Measurements from ENCODE around the gene RASGRF2. TPM values are rescaled to one million over a fixed set of nuclear protein-coding genes. Genes with fewer than 3 reads are reported as not detected.

RASGRF2 gene
- total RNA-seq, 1 experiment from 2014 or later = 19.4 TPM

GRCh38 chr5:80990971-80991370, 30.8 kb downstream of the RASGRF2 start:
- Histone ChIP-seq H3K4me1 (ENCODE audit: low read length) (peaks cover 91% of the 10 kb centered on the region), H3K79me2 (ENCODE audit: low read length) (0 out of 2 replicates have a peak, but pooled peaks cover 2% of the 10 kb centered on the region), H3K9ac (ENCODE audit: low read length) (peak overlapping the region; percentile 82), H3K4me2 (ENCODE audit: low read depth, low read length, poor library complexity, severe bottlenecking) (peak overlapping the region; percentile 88), H2AFZ (ENCODE audit: low read length) (no peak overlapping the region), H3K36me3 (ENCODE audit: insufficient read depth, low read length) (no peaks in the 10 kb centered on the region), H3K9me2 (replicated peaks; ENCODE audit: insufficient read depth, low read length) (no peaks in the 10 kb centered on the region), H3K9me3 (ENCODE audit: low read length) (no peaks in the 10 kb centered on the region), H3K27me3 (ENCODE audit: low read length) (no peaks in the 10 kb centered on the region), H4K20me1 (ENCODE audit: insufficient read depth, low read depth, low read length) (no peaks in the 10 kb centered on the region), H3K4me3 (ENCODE audit: low read length) (peak overlapping the region; percentile 67), H3K27ac (ENCODE audit: low read length) (peak overlapping the region; percentile 98)
- peak; percentile 93 for DNase-seq

- no peaks in the 10 kb centered on the region for H3K9me3 ChIP-seq (ENCODE audit: low read length)
- peaks cover 88% of the 10 kb centered on the region for H3K4me1 ChIP-seq (ENCODE audit: low read length)
These were observed 35.7 kb downstream of the RASGRF2 start for GRCh38 chr5:80995908-80996307.

DNA sequence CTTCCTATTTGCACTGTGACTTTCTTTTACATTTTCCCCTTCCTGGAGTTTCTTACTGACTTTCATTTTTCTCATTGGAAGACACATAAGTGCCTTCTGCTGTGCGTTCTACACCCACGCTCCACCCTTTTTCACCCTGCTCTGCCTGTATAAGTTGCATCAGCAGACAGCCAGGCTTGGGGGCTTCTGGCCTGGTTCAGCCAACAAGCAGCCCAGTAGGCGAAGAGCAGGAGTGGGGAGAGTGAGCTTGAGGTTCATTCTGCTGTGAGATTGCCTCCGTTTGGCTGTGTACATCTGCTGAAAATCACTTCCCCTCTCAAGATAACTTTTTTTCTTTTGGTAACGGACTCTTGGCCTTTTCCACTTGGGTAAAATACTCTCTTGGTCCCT, 38.4 kb downstream of the RASGRF2 start:
- peak overlapping the region; percentile 69 for H3K4me2 ChIP-seq (ENCODE audit: low read depth, low read length, poor library complexity, severe bottlenecking)
- H3K4me1 ChIP-seq (ENCODE audit: low read length) = peaks cover 73% of the 10 kb centered on the region
- H2AFZ ChIP-seq (ENCODE audit: low read length) = peak overlapping the region; percentile 79
- peak; percentile 80 for DNase-seq
- H3K36me3 ChIP-seq (ENCODE audit: insufficient read depth, low read length) = 0 out of 2 replicates have a peak, but pooled peaks cover 6% of the 10 kb centered on the region
- no peaks in the 10 kb centered on the region for H3K79me2 ChIP-seq (ENCODE audit: low read length)
- H3K4me3 ChIP-seq (ENCODE audit: low read length) = peak overlapping the region; percentile 26; the same call in 1 of the 2 replicates
- H3K9ac ChIP-seq (ENCODE audit: low read length) = peak overlapping the region; percentile 66
- H4K20me1 ChIP-seq (ENCODE audit: insufficient read depth, low read depth, low read length) = no peaks in the 10 kb centered on the region
- H3K9me3 ChIP-seq (ENCODE audit: low read length) = no peaks in the 10 kb centered on the region
- no peaks in the 10 kb centered on the region for H3K9me2 ChIP-seq (replicated peaks; ENCODE audit: insufficient read depth, low read length)
- no peaks in the 10 kb centered on the region for H3K27me3 ChIP-seq (ENCODE audit: low read length)
- peak overlapping the region; percentile 89 for H3K27ac ChIP-seq (ENCODE audit: low read length)

More at GRCh38 chr5:80995908-80996307, 35.7 kb downstream of the RASGRF2 start:
- no peaks in the 10 kb centered on the region for H3K36me3 ChIP-seq (ENCODE audit: insufficient read depth, low read length)
- no peaks in the 10 kb centered on the region for H3K9me2 ChIP-seq (replicated peaks; ENCODE audit: insufficient read depth, low read length)
- H3K4me2 ChIP-seq (ENCODE audit: low read depth, low read length, poor library complexity, severe bottlenecking) = no peak overlapping the region
- H3K4me3 ChIP-seq (ENCODE audit: low read length) = no peak overlapping the region
- H3K9ac ChIP-seq (ENCODE audit: low read length) = no peak overlapping the region
- H3K79me2 ChIP-seq (ENCODE audit: low read length) = 0 out of 2 replicates have a peak, but pooled peaks cover 2% of the 10 kb centered on the region
- peak overlapping the region; percentile 46; the same call in 1 of the 2 replicates for H3K27ac ChIP-seq (ENCODE audit: low read length)
- H4K20me1 ChIP-seq (ENCODE audit: insufficient read depth, low read depth, low read length) = no peaks in the 10 kb centered on the region
- no peaks in the 10 kb centered on the region for H3K27me3 ChIP-seq (ENCODE audit: low read length)
- DNase-seq = no peak
- no peak overlapping the region for H2AFZ ChIP-seq (ENCODE audit: low read length)

GRCh38 chr5:81003811-81004386, 43.7 kb downstream of the RASGRF2 start:
- no peaks in the 10 kb centered on the region for H3K27me3 ChIP-seq (ENCODE audit: low read length)
- H3K9me2 ChIP-seq (replicated peaks; ENCODE audit: insufficient read depth, low read length) = no peaks in the 10 kb centered on the region
- no peaks in the 10 kb centered on the region for H4K20me1 ChIP-seq (ENCODE audit: insufficient read depth, low read depth, low read length)
- 0 out of 2 replicates have a peak overlapping the region, but pooled peaks have one; percentile 23 for H3K27ac ChIP-seq (ENCODE audit: low read length)
- no peak overlapping the region for H3K4me2 ChIP-seq (ENCODE audit: low read depth, low read length, poor library complexity, severe bottlenecking)
- no peak for DNase-seq
- no peak overlapping the region for H3K9ac ChIP-seq (ENCODE audit: low read length)
- peaks cover 66% of the 10 kb centered on the region for H3K4me1 ChIP-seq (ENCODE audit: low read length)
- H3K9me3 ChIP-seq (ENCODE audit: low read length) = no peaks in the 10 kb centered on the region
- H3K79me2 ChIP-seq (ENCODE audit: low read length) = no peaks in the 10 kb centered on the region
- no peak overlapping the region for H3K4me3 ChIP-seq (ENCODE audit: low read length)
- peaks cover 15% of the 10 kb centered on the region; the same call in 1 of the 2 replicates for H3K36me3 ChIP-seq (ENCODE audit: insufficient read depth, low read length)
- no peak overlapping the region for H2AFZ ChIP-seq (ENCODE audit: low read length)

DNA sequence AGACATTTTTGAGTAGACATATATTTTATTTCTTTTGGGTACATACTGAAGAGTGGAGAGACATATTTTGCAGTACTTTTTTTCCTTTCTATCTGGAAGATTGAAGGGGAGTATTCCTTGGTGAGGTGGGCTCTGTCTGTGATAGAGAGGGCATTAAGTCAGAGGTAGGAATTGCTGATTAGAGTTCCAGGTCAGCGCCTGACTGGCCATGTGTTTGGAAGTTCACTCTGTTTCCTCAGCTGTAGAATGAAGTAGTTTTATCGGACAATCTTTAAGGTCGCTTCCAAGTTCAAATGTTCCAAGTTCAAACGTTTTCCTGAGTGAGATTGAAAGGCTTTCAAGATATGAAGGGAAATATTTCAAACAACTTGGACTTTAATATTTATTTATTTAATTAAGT, 45.5 kb downstream of the RASGRF2 start:
- Histone ChIP-seq H3K27ac (ENCODE audit: low read length) (no peak overlapping the region), H3K4me1 (ENCODE audit: low read length) (peaks cover 58% of the 10 kb centered on the region)

GRCh38 chr5:81006231-81006630, 46.1 kb downstream of the RASGRF2 start:
- Histone ChIP-seq H3K4me1 (ENCODE audit: low read length) (peaks cover 53% of the 10 kb centered on the region), H3K4me3 (ENCODE audit: low read length) (no peak overlapping the region), H3K27ac (ENCODE audit: low read length) (no peak overlapping the region), H3K9ac (ENCODE audit: low read length) (no peak overlapping the region), H3K4me2 (ENCODE audit: low read depth, low read length, poor library complexity, severe bottlenecking) (no peak overlapping the region), H4K20me1 (ENCODE audit: insufficient read depth, low read depth, low read length) (no peaks in the 10 kb centered on the region), H3K9me2 (replicated peaks; ENCODE audit: insufficient read depth, low read length) (no peaks in the 10 kb centered on the region), H3K27me3 (ENCODE audit: low read length) (no peaks in the 10 kb centered on the region), H3K36me3 (ENCODE audit: insufficient read depth, low read length) (peaks cover 18% of the 10 kb centered on the region; the same call in 1 of the 2 replicates), H2AFZ (ENCODE audit: low read length) (no peak overlapping the region), H3K79me2 (ENCODE audit: low read length) (no peaks in the 10 kb centered on the region), H3K9me3 (ENCODE audit: low read length) (no peaks in the 10 kb centered on the region)
- DNase-seq = no peak

More for the DNA sequence above, 45.5 kb downstream of the RASGRF2 start:
- no peaks in the 10 kb centered on the region for H3K27me3 ChIP-seq (ENCODE audit: low read length)
- H3K79me2 ChIP-seq (ENCODE audit: low read length) = no peaks in the 10 kb centered on the region
- peaks cover 18% of the 10 kb centered on the region; the same call in 1 of the 2 replicates for H3K36me3 ChIP-seq (ENCODE audit: insufficient read depth, low read length)
- no peaks in the 10 kb centered on the region for H3K9me2 ChIP-seq (replicated peaks; ENCODE audit: insufficient read depth, low read length)
- H3K9me3 ChIP-seq (ENCODE audit: low read length) = no peaks in the 10 kb centered on the region
- H3K4me3 ChIP-seq (ENCODE audit: low read length) = no peak overlapping the region
- no peak for DNase-seq
- H3K9ac ChIP-seq (ENCODE audit: low read length) = no peak overlapping the region
- H3K4me2 ChIP-seq (ENCODE audit: low read depth, low read length, poor library complexity, severe bottlenecking) = no peak overlapping the region
- H2AFZ ChIP-seq (ENCODE audit: low read length) = no peak overlapping the region
- no peaks in the 10 kb centered on the region for H4K20me1 ChIP-seq (ENCODE audit: insufficient read depth, low read depth, low read length)

DNA sequence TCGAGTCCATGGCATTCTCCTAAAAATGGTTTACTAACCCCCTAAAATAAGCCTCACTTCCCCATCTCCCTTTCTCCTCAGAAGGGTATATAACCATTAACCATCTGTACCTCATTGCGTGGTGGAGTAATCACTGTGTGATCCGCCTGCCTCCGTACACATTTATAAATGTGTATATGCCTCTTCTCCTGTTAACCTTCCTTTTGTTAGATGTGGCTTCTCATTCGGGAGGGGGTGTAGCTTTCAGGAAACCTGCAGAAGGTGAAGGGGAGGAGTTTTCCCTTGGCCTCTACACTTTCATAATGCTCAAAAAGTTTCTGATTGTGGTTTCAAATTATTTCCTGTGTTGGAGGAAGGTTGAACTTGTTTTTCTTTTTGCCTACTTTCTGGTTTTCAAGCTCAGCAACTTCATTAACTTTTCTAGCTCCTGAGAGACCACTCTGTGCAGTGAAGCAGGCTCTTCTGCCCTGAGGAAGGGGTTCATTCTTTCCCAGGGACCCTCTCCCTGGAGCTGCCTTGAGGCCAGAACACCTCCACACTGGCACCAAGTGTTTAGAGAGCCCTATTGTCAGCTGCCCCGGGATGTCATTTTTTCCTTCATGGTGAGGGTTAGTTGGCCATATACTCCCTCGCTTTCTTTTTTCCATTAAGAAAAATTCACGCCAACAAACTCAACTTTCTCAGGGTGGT, 46.9 kb downstream of the RASGRF2 start:
- Histone ChIP-seq H3K4me1 (ENCODE audit: low read length) (peaks cover 44% of the 10 kb centered on the region), H3K9me3 (ENCODE audit: low read length) (no peaks in the 10 kb centered on the region), H3K27ac (ENCODE audit: low read length) (peak overlapping the region; percentile 23; the same call in 1 of the 2 replicates), H3K27me3 (ENCODE audit: low read length) (no peaks in the 10 kb centered on the region), H3K9ac (ENCODE audit: low read length) (no peak overlapping the region), H3K9me2 (replicated peaks; ENCODE audit: insufficient read depth, low read length) (no peaks in the 10 kb centered on the region), H3K4me3 (ENCODE audit: low read length) (no peak overlapping the region), H2AFZ (ENCODE audit: low read length) (no peak overlapping the region), H3K79me2 (ENCODE audit: low read length) (no peaks in the 10 kb centered on the region), H4K20me1 (ENCODE audit: insufficient read depth, low read depth, low read length) (no peaks in the 10 kb centered on the region), H3K4me2 (ENCODE audit: low read depth, low read length, poor library complexity, severe bottlenecking) (no peak overlapping the region), H3K36me3 (ENCODE audit: insufficient read depth, low read length) (peaks cover 18% of the 10 kb centered on the region; the same call in 1 of the 2 replicates)
- no peak for DNase-seq

DNA sequence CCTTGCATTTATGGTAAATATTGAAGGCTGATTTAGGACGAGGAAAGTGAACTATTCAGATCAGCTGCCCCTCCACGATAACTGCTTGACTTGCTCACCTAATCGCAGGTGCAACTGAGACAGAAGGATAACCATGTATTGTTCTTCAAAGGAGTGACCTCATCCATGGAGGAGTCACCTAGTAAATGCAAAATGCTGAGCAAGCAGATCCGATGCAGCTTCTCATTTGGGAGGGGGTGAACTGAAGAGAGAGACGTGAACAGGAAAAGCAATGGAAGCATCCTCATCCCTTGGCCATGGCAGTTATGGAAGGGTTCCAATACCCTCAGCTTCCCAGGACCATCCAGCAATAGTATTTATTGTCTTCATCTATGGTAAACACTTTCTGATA, 47.5 kb downstream of the RASGRF2 start:
- no peak overlapping the region for H3K4me3 ChIP-seq (ENCODE audit: low read length)
- H3K36me3 ChIP-seq (ENCODE audit: insufficient read depth, low read length) = peaks cover 13% of the 10 kb centered on the region; the same call in 1 of the 2 replicates
- H3K27me3 ChIP-seq (ENCODE audit: low read length) = no peaks in the 10 kb centered on the region
- no peaks in the 10 kb centered on the region for H3K9me2 ChIP-seq (replicated peaks; ENCODE audit: insufficient read depth, low read length)
- no peaks in the 10 kb centered on the region for H3K9me3 ChIP-seq (ENCODE audit: low read length)
- peak overlapping the region; percentile 23; the same call in 1 of the 2 replicates for H3K27ac ChIP-seq (ENCODE audit: low read length)
- H4K20me1 ChIP-seq (ENCODE audit: insufficient read depth, low read depth, low read length) = no peaks in the 10 kb centered on the region
- H3K79me2 ChIP-seq (ENCODE audit: low read length) = no peaks in the 10 kb centered on the region
- peak overlapping the region; percentile 23 for H3K4me2 ChIP-seq (ENCODE audit: low read depth, low read length, poor library complexity, severe bottlenecking)
- H3K4me1 ChIP-seq (ENCODE audit: low read length) = peaks cover 44% of the 10 kb centered on the region
- no peak overlapping the region for H2AFZ ChIP-seq (ENCODE audit: low read length)
- no peak for DNase-seq
- no peak overlapping the region for H3K9ac ChIP-seq (ENCODE audit: low read length)
